COLO668 (cell line): ENCODE measurements around the gene ATP10A.

ENCODE experiments used
- DNase-seq: peaks from one replicate; lab custom pipeline; 2025; ENCODE audit not compliant: unreplicated experiment; lab: John Stamatoyannopoulos, UW

ATP10A gene

GRCh38 chr15:25797035-25797434 is 66.1 kb downstream of the ATP10A start:
- no peak for DNase-seq

DNA sequence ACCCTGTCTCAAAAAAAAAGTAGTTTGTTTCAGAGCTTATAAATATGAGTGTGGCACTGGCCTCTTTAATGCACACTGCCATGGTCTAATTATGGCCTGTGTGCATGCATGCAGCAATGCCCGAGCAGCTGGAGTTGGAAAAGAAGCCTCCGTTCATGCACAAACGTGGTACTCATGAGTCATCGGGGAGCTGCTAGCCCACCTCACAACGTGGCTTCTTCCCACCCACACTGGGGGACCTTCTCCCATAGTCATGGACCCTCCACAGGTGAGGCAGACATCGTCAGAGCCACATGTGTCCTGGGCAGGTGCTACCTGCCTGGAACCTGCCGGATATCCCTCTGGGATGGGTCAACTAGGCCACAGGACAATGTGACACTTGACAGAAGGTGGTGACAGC is 66.7 kb downstream of the ATP10A start:
- DNase-seq = no peak

DNA sequence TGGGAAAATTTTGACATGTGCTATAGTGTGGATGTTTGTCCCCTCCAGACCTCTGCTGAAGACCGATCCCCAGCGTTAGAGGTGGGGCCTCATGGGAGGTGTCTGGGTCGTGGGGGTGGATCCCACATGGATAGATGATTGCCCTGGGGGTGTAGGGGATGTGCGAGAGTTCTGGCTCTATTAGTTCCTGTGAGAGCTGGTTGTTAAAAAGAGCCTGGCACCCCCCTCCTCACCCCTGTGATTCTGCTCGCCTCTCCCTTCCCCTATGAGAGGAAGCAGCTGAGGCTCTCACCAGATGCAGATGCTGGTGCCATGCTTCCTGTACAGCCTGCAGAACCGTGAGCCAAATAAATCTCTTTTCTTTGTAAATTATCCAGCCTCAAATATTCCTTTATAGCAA is 67.4 kb downstream of the ATP10A start:
- DNase-seq = no peak

GRCh38 chr15:25795061-25795460 is 68.1 kb downstream of the ATP10A start:
- DNase-seq = no peak

- no peak for DNase-seq
Observed at GRCh38 chr15:25793354-25794050, 69.6 kb downstream of the ATP10A start.

GRCh38 chr15:25792128-25792527 is 71.0 kb downstream of the ATP10A start:
- DNase-seq = no peak

GRCh38 chr15:25790000-25790660 is 73.0 kb downstream of the ATP10A start:
- DNase-seq = no peak

GRCh38 chr15:25789616-25789999 is 73.5 kb downstream of the ATP10A start:
- DNase-seq = no peak

GRCh38 chr15:25789211-25789610 is 73.9 kb downstream of the ATP10A start:
- no peak for DNase-seq

GRCh38 chr15:25787855-25788520 is 75.1 kb downstream of the ATP10A start:
- DNase-seq = peak; percentile 48

DNA sequence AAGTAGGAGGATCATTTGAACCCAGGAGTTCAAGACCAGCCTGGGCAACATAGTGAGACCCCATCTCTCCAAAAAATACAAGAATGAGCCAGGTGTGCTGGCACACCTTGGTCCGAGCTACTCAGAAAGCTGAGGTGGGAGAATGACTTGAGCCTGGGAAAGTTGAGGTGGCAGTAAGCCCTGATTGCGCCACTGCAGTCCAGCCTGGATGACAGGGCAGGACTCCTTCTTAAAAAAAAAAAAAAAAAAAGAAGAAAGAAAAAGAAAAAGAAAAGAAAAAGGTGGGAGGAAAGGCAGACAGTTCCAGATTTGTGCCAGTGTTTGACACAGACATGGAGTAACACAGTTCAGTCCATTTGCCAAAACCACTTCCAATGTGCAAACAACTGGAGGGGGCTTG is 75.7 kb downstream of the ATP10A start:
- no peak for DNase-seq

- no peak for DNase-seq
Observed at GRCh38 chr15:25786040-25786439, 77.1 kb downstream of the ATP10A start.

GRCh38 chr15:25785641-25786025 is 77.5 kb downstream of the ATP10A start:
- DNase-seq = no peak

GRCh38 chr15:25784876-25785640 is 78.1 kb downstream of the ATP10A start:
- no peak for DNase-seq

DNA sequence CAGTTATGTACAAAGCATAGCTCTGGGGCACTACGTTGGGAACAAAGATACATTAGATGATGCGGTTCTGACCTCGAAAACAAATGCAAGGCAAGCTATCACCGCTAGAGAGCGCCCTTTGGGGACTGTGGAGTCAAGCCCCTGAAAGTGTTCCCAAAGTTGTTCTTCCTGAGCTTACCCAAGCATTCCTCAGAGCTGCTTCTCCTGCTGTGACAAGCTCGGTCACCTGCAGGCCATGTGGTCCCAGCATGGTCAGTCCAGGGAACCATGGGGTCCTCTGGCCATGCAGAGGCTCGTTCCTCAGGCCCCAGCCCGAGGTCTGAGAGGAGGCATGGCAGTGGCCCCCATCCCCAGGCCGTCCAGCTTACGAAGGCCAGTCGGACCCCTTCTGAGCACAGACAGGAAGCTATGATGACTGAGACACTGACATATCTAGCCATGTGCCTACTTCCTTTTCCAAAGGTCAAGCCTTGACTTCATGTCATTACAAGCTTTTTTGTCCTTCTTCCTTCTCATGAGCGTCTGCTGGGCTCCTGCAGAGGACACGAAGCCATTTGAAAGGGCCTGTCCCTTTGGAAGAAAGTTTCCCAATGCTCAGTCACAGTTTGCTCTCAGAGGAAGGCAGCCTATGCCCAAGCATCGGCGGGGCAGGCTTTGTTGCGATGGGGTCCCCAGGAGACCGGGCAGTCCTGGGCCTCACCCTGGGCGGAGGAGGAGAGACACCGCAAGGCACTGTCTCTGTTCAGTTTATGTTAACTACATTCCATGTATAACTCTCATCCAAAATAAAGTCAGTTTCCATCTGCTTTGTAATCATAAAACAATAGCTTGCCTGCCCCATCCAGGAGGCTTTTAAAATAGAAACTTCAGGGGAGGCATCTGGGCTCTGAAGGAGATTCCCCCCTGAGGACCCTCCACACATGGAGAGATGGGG is 79.3 kb downstream of the ATP10A start:
- peak; percentile 15 for DNase-seq

- DNase-seq = no peak
Observed at GRCh38 chr15:25783134-25783533, 80.0 kb downstream of the ATP10A start.

- no peak for DNase-seq
Observed at GRCh38 chr15:25780479-25781255, 82.5 kb downstream of the ATP10A start.

- no peak for DNase-seq
Observed at GRCh38 chr15:25778161-25778560, 85.0 kb downstream of the ATP10A start.

- DNase-seq = no peak
Observed at GRCh38 chr15:25777037-25777436, 86.1 kb downstream of the ATP10A start.
